Fibroblast of villous mesenchyme (primary cell): ENCODE measurements around the gene COMMD6. TPM values are rescaled to one million over a fixed set of nuclear protein-coding genes. Genes with fewer than 3 reads are reported as not detected.
A peak's percentile ranks its signal among the peaks of the same experiment; 100 is the strongest.

ENCODE experiments used
- DNase-seq: peaks from one replicate; pipeline ENCODE4 v3.0.0-alpha.2; 2010; ENCODE audit warnings: low read depth
- H3K4me3 ChIP-seq: 2 replicates; pipeline ENCODE4 v1.5.1; 2011; ENCODE audit warnings: low read depth, mild to moderate bottlenecking, low read length
- CTCF ChIP-seq: IDR thresholded peaks from 2 replicates; pipeline ENCODE4 v1.5.1; 2012; ENCODE audit warnings: low read depth, mild to moderate bottlenecking, low read length; ENCODE audit not compliant: insufficient read depth
- total RNA-seq: library from RNA; depleted of rRNA; stranded (reverse); fragments of >200 nt; gene quantifications from 2 replicates; pipeline ENCODE4 v1.2.3, GENCODE V29; 2012

The COMMD6 gene
- total RNA-seq, 1 donor, result 77.3 TPM

GRCh38 chr13:75530549-75530961 is 7.1 kb downstream of the COMMD6 start:
- no peak for DNase-seq
- no peak overlapping the region for H3K4me3 ChIP-seq
- TF ChIP-seq CTCF, result no peak

- no peak overlapping the region for H3K4me3 ChIP-seq
- no peak for TF ChIP-seq CTCF
- DNase-seq, result no peak
These were observed 15.7 kb downstream of the COMMD6 start for GRCh38 chr13:75521956-75522355.

- DNase-seq, result no peak
- TF ChIP-seq CTCF, result no peak
- no peak overlapping the region for H3K4me3 ChIP-seq
These were observed 19.1 kb downstream of the COMMD6 start for GRCh38 chr13:75518439-75519088.

GRCh38 chr13:75514080-75514995 is 23.3 kb downstream of the COMMD6 start:
- DNase-seq, result peak; percentile 40
- H3K4me3 ChIP-seq, result no peak overlapping the region
- no peak for TF ChIP-seq CTCF

- TF ChIP-seq CTCF, result no peak
- no peak for DNase-seq
- H3K4me3 ChIP-seq, result no peak overlapping the region
These were observed 24.4 kb downstream of the COMMD6 start for GRCh38 chr13:75513271-75513670.

- peak; percentile 19 for DNase-seq
- no peak overlapping the region for H3K4me3 ChIP-seq
- no peak for TF ChIP-seq CTCF
These were observed 25.4 kb downstream of the COMMD6 start for GRCh38 chr13:75512253-75512652.
